ENCODE measurements around the gene OLFM2.
"Not testable (repeated sequence)": the region's sequence is repeated elsewhere in the genome, so short reads cannot be mapped to it uniquely, and the experiment has no call there.

OLFM2 gene

GRCh38 chr19:9857920-9858746 is 78.2 kb downstream of the OLFM2 start:
- peak; percentile 56 for DNase-seq

GRCh38 chr19:9857076-9857721 is 79.1 kb downstream of the OLFM2 start:
- DNase-seq: no peak

- no peak for DNase-seq
These were observed 79.7 kb downstream of the OLFM2 start for GRCh38 chr19:9856609-9857008.

GRCh38 chr19:9854282-9854846 is 82.0 kb downstream of the OLFM2 start:
- DNase-seq: no peak

GRCh38 chr19:9850235-9850959 is 85.9 kb downstream of the OLFM2 start:
- no peak for DNase-seq

- no peak for DNase-seq
These were observed 86.5 kb downstream of the OLFM2 start for GRCh38 chr19:9849791-9850190.

- DNase-seq: no peak
These were observed 87.6 kb downstream of the OLFM2 start for GRCh38 chr19:9848762-9849161.

- DNase-seq: peak; percentile 48
These were observed 88.3 kb downstream of the OLFM2 start for GRCh38 chr19:9848060-9848459.

GRCh38 chr19:9847087-9847671 is 89.1 kb downstream of the OLFM2 start:
- peak; percentile 40 for DNase-seq

GRCh38 chr19:9843626-9844273 is 92.6 kb downstream of the OLFM2 start:
- DNase-seq: not testable (repeated sequence)

GRCh38 chr19:9842834-9843625 is 93.3 kb downstream of the OLFM2 start:
- no peak for DNase-seq

GRCh38 chr19:9839415-9839814 is 96.9 kb downstream of the OLFM2 start:
- no peak for DNase-seq

- no peak for DNase-seq
These were observed 98.0 kb downstream of the OLFM2 start for GRCh38 chr19:9838324-9838723.

GRCh38 chr19:9836021-9836420 is 100.3 kb downstream of the OLFM2 start:
- DNase-seq: no peak

GRCh38 chr19:9835507-9835949 is 100.8 kb downstream of the OLFM2 start:
- no peak for DNase-seq

GRCh38 chr19:9834726-9835506 is 101.4 kb downstream of the OLFM2 start, which contains the start of gene PIN1:
TSS of gene PIN1 (plus strand) at chr19:9835318. CDS start at chr19:9835345, 27 bp downstream.
- DNase-seq: peak; percentile 99

GRCh38 chr19:9834307-9834725 is 102.0 kb downstream of the OLFM2 start:
- no peak for DNase-seq

- DNase-seq: no peak
These were observed 107.7 kb downstream of the OLFM2 start for GRCh38 chr19:9828551-9829063.

GRCh38 chr19:9827289-9828238 is 108.8 kb downstream of the OLFM2 start, which contains the start of gene UBL5:
TSS of gene UBL5 (plus strand) at chr19:9827918. CDS start at chr19:9828338, 420 bp downstream.
- DNase-seq: peak; percentile 93

Measured in CD4-positive, alpha-beta T cell treated with Interleukin-17A for 1 hour (primary cell).